ENCODE data around the gene EFNA3. TPM values are rescaled to one million over a fixed set of nuclear protein-coding genes. Genes with fewer than 3 reads are reported as not detected.

EFNA3 gene
- total RNA-seq, 1 experiment from 2014 or later, result 15.7 TPM

DNA sequence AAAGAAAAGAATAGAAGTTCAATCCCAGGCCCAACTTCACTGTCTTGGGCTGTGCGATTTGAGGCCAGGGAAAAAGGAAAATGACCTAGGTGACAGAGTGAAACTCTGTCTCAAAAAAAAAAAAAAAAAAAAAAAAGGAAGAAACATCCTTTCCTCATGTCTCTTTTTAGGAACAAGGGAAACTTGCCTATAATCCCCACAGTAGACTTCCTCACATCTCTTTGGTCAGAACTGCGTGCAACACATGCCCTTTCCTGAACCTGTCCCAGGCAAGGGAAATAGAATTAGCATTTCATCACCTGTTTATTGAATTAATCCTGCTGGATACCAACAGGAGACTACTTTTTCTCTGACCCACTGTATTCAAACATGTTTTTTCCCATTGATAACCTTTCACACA, 42.7 kb upstream of the EFNA3 start:
- H4K20me1 ChIP-seq (ENCODE audit: insufficient read depth, low read depth, low read length), result no peaks in the 10 kb centered on the region
- no peaks in the 10 kb centered on the region for H3K9me2 ChIP-seq (replicated peaks; ENCODE audit: insufficient read depth, low read length)
- no peak overlapping the region for H3K4me3 ChIP-seq (ENCODE audit: low read length)
- DNase-seq, result no peak
- no peak overlapping the region for H3K27ac ChIP-seq (ENCODE audit: low read length)
- H3K4me1 ChIP-seq (ENCODE audit: low read length), result no peaks in the 10 kb centered on the region
- H2AFZ ChIP-seq (ENCODE audit: low read length), result no peak overlapping the region
- no peak overlapping the region for H3K9ac ChIP-seq (ENCODE audit: low read length)
- no peaks in the 10 kb centered on the region for H3K79me2 ChIP-seq (ENCODE audit: low read length)
- H3K4me2 ChIP-seq (ENCODE audit: low read depth, low read length, poor library complexity, severe bottlenecking), result no peak overlapping the region
- no peaks in the 10 kb centered on the region for H3K36me3 ChIP-seq (ENCODE audit: insufficient read depth, low read length)
- no peaks in the 10 kb centered on the region for H3K27me3 ChIP-seq (ENCODE audit: low read length)
- H3K9me3 ChIP-seq (ENCODE audit: low read length), result no peaks in the 10 kb centered on the region

- Histone ChIP-seq H3K79me2 (ENCODE audit: low read length) (no peaks in the 10 kb centered on the region), H3K4me1 (ENCODE audit: low read length) (no peaks in the 10 kb centered on the region), H3K9me2 (replicated peaks; ENCODE audit: insufficient read depth, low read length) (no peaks in the 10 kb centered on the region), H2AFZ (ENCODE audit: low read length) (no peak overlapping the region), H3K4me3 (ENCODE audit: low read length) (no peak overlapping the region), H3K27ac (ENCODE audit: low read length) (no peak overlapping the region), H3K36me3 (ENCODE audit: insufficient read depth, low read length) (no peaks in the 10 kb centered on the region), H3K4me2 (ENCODE audit: low read depth, low read length, poor library complexity, severe bottlenecking) (no peak overlapping the region), H3K9ac (ENCODE audit: low read length) (no peak overlapping the region), H3K9me3 (ENCODE audit: low read length) (no peaks in the 10 kb centered on the region), H4K20me1 (ENCODE audit: insufficient read depth, low read depth, low read length) (no peaks in the 10 kb centered on the region), H3K27me3 (ENCODE audit: low read length) (no peaks in the 10 kb centered on the region)
- DNase-seq, result no peak
These were observed 41.6 kb upstream of the EFNA3 start for GRCh38 chr1:155037043-155037442.

DNA sequence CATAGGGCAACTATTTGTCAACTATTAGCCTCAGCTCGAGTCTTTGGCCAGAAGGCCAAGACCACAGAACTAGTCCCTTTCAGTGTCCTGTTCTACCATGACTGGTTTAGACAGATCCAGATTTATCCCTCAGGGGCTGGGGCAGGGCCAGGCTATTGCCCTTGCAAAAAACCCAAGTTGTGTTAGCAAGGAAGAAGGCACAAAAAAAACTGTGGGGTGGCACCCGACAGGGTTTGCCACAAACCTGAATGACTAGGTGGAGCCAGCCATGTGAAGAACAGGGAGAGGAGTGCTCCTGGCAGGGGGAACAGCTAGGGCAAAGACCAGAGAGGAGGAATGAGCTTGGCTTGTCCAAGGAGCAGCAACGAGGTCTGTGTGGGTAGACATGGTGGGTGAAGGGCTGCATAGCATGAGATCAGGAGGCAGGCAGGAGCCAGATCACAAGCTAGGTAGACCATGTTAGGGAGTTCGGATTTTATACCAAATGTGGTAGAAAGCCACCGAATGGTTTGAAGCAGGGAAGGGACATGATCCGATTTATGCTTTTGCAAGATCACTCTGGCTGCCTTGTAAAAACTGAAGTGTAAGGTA, 40.7 kb upstream of the EFNA3 start:
- no peak overlapping the region for H3K4me3 ChIP-seq (ENCODE audit: low read length)
- no peak overlapping the region for H3K4me2 ChIP-seq (ENCODE audit: low read depth, low read length, poor library complexity, severe bottlenecking)
- H3K27ac ChIP-seq (ENCODE audit: low read length), result no peak overlapping the region

GRCh38 chr1:155038602-155039307, 39.9 kb upstream of the EFNA3 start:
- no peaks in the 10 kb centered on the region for H4K20me1 ChIP-seq (ENCODE audit: insufficient read depth, low read depth, low read length)
- H3K9ac ChIP-seq (ENCODE audit: low read length), result no peak overlapping the region
- H3K9me3 ChIP-seq (ENCODE audit: low read length), result no peaks in the 10 kb centered on the region
- DNase-seq, result no peak
- H3K4me3 ChIP-seq (ENCODE audit: low read length), result no peak overlapping the region
- no peaks in the 10 kb centered on the region for H3K27me3 ChIP-seq (ENCODE audit: low read length)
- no peak overlapping the region for H3K27ac ChIP-seq (ENCODE audit: low read length)
- no peak overlapping the region for H3K4me2 ChIP-seq (ENCODE audit: low read depth, low read length, poor library complexity, severe bottlenecking)
- H3K9me2 ChIP-seq (replicated peaks; ENCODE audit: insufficient read depth, low read length), result no peaks in the 10 kb centered on the region
- no peaks in the 10 kb centered on the region for H3K4me1 ChIP-seq (ENCODE audit: low read length)
- H2AFZ ChIP-seq (ENCODE audit: low read length), result no peak overlapping the region
- H3K79me2 ChIP-seq (ENCODE audit: low read length), result no peaks in the 10 kb centered on the region
- H3K36me3 ChIP-seq (ENCODE audit: insufficient read depth, low read length), result no peaks in the 10 kb centered on the region

More for the DNA sequence above, 40.7 kb upstream of the EFNA3 start:
- Histone ChIP-seq H3K27me3 (ENCODE audit: low read length) (no peaks in the 10 kb centered on the region), H3K79me2 (ENCODE audit: low read length) (no peaks in the 10 kb centered on the region), H4K20me1 (ENCODE audit: insufficient read depth, low read depth, low read length) (no peaks in the 10 kb centered on the region), H2AFZ (ENCODE audit: low read length) (no peak overlapping the region), H3K4me1 (ENCODE audit: low read length) (no peaks in the 10 kb centered on the region), H3K9me2 (replicated peaks; ENCODE audit: insufficient read depth, low read length) (no peaks in the 10 kb centered on the region), H3K36me3 (ENCODE audit: insufficient read depth, low read length) (no peaks in the 10 kb centered on the region), H3K9ac (ENCODE audit: low read length) (no peak overlapping the region), H3K9me3 (ENCODE audit: low read length) (no peaks in the 10 kb centered on the region)
- no peak for DNase-seq

DNA sequence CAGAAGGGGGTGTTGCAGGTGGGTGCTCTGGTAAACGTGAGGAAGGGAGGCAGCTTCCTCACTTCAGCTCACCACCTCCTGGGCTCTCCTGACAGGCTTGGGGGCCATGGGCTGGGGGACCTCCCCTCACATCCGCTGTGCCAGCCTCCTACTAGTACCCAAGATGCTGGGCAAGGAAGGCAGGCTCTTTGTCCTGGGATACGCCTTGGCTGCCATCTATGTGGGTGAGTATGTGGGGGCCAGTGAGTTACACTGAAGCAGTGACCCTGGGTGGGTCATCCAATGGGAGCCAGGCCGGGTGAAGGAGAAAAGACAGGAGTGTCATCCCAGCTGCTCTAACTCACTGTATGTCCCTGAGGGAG, 39.3 kb upstream of the EFNA3 start:
- Histone ChIP-seq H3K79me2 (ENCODE audit: low read length) (no peaks in the 10 kb centered on the region), H3K36me3 (ENCODE audit: insufficient read depth, low read length) (no peaks in the 10 kb centered on the region), H2AFZ (ENCODE audit: low read length) (no peak overlapping the region), H3K9me3 (ENCODE audit: low read length) (no peaks in the 10 kb centered on the region), H3K27me3 (ENCODE audit: low read length) (no peaks in the 10 kb centered on the region), H3K27ac (ENCODE audit: low read length) (no peak overlapping the region), H3K9me2 (replicated peaks; ENCODE audit: insufficient read depth, low read length) (no peaks in the 10 kb centered on the region), H4K20me1 (ENCODE audit: insufficient read depth, low read depth, low read length) (no peaks in the 10 kb centered on the region), H3K4me2 (ENCODE audit: low read depth, low read length, poor library complexity, severe bottlenecking) (no peak overlapping the region), H3K4me3 (ENCODE audit: low read length) (no peak overlapping the region), H3K4me1 (ENCODE audit: low read length) (no peaks in the 10 kb centered on the region), H3K9ac (ENCODE audit: low read length) (no peak overlapping the region)
- DNase-seq, result no peak

DNA sequence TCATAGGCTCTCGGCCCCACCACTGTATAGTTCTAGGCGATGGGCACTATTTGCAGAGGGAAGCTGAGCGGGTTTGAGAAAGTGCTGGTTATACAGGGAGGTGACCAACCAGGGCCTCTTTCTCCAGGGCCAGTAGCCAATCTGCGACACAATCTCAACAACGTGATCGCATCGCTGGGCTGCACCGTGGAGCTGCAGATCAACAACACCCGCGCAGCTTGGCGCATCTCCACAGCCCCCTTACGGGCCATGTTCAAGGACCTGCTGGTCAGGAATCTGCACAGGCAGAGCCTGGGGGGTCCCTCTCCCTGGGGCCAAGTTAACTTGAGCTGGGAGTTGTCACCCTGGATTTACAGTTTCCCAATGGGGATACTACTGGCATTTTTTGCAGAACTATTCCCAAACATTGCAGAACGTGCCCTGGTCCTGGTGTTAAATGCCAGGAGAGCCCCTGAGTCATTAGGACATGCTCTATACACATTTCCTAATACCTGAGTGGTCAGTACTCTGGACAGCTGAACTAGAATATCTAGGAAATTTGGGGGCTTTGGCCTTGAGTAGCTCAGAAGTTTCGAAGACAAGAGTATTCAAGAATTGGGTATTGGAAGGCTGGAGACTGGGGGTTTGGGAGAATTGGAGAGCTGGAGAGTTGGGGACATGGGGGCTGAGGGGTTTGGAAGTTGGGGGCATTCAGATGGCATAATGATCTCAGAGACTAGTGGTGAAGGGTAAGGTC, 38.1 kb upstream of the EFNA3 start:
- H3K9me3 ChIP-seq (ENCODE audit: low read length), result no peaks in the 10 kb centered on the region
- H3K4me2 ChIP-seq (ENCODE audit: low read depth, low read length, poor library complexity, severe bottlenecking), result no peak overlapping the region
- no peak overlapping the region for H3K27ac ChIP-seq (ENCODE audit: low read length)
- H3K9me2 ChIP-seq (replicated peaks; ENCODE audit: insufficient read depth, low read length), result no peaks in the 10 kb centered on the region
- no peak overlapping the region for H3K9ac ChIP-seq (ENCODE audit: low read length)
- H4K20me1 ChIP-seq (ENCODE audit: insufficient read depth, low read depth, low read length), result no peaks in the 10 kb centered on the region
- no peaks in the 10 kb centered on the region for H3K27me3 ChIP-seq (ENCODE audit: low read length)
- H3K4me3 ChIP-seq (ENCODE audit: low read length), result no peak overlapping the region
- no peak overlapping the region for H2AFZ ChIP-seq (ENCODE audit: low read length)
- DNase-seq, result no peak
- no peaks in the 10 kb centered on the region for H3K36me3 ChIP-seq (ENCODE audit: insufficient read depth, low read length)
- no peaks in the 10 kb centered on the region for H3K4me1 ChIP-seq (ENCODE audit: low read length)
- H3K79me2 ChIP-seq (ENCODE audit: low read length), result no peaks in the 10 kb centered on the region

DNA sequence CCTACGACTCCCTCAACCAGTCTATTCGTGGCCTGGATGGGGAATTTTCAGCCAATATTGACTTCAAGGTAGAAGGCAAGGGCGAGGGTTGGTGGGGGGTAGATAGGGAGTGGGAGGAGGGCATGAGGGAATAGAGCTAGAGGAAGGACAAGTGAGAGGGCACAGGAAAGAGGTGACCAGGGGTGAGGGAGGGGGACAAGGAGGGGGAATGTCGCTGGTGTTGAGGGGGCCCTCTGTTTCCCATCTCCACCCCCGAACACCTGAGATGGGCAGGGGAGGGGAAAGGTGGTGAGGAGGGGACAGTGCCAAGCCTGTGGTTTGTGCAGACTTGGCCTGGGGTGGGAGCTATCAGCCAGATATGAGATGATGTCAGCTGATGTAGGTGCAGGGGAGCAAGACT, 35.8 kb upstream of the EFNA3 start:
- Histone ChIP-seq H3K4me1 (ENCODE audit: low read length) (no peaks in the 10 kb centered on the region), H3K4me2 (ENCODE audit: low read depth, low read length, poor library complexity, severe bottlenecking) (no peak overlapping the region), H4K20me1 (ENCODE audit: insufficient read depth, low read depth, low read length) (no peaks in the 10 kb centered on the region), H2AFZ (ENCODE audit: low read length) (no peak overlapping the region), H3K79me2 (ENCODE audit: low read length) (no peaks in the 10 kb centered on the region), H3K9me2 (replicated peaks; ENCODE audit: insufficient read depth, low read length) (no peaks in the 10 kb centered on the region), H3K36me3 (ENCODE audit: insufficient read depth, low read length) (no peaks in the 10 kb centered on the region), H3K27me3 (ENCODE audit: low read length) (no peaks in the 10 kb centered on the region), H3K27ac (ENCODE audit: low read length) (no peak overlapping the region), H3K9me3 (ENCODE audit: low read length) (no peaks in the 10 kb centered on the region), H3K4me3 (ENCODE audit: low read length) (no peak overlapping the region), H3K9ac (ENCODE audit: low read length) (no peak overlapping the region)
- no peak for DNase-seq

GRCh38 chr1:155043301-155043702, 35.3 kb upstream of the EFNA3 start:
- H3K36me3 ChIP-seq (ENCODE audit: insufficient read depth, low read length), result no peaks in the 10 kb centered on the region
- H3K4me3 ChIP-seq (ENCODE audit: low read length), result no peak overlapping the region
- H2AFZ ChIP-seq (ENCODE audit: low read length), result no peak overlapping the region
- DNase-seq, result no peak
- no peaks in the 10 kb centered on the region for H3K4me1 ChIP-seq (ENCODE audit: low read length)
- no peaks in the 10 kb centered on the region for H3K79me2 ChIP-seq (ENCODE audit: low read length)
- no peaks in the 10 kb centered on the region for H3K9me2 ChIP-seq (replicated peaks; ENCODE audit: insufficient read depth, low read length)
- no peaks in the 10 kb centered on the region for H3K9me3 ChIP-seq (ENCODE audit: low read length)
- no peak overlapping the region for H3K4me2 ChIP-seq (ENCODE audit: low read depth, low read length, poor library complexity, severe bottlenecking)
- no peak overlapping the region for H3K27ac ChIP-seq (ENCODE audit: low read length)
- H4K20me1 ChIP-seq (ENCODE audit: insufficient read depth, low read depth, low read length), result no peaks in the 10 kb centered on the region
- H3K27me3 ChIP-seq (ENCODE audit: low read length), result no peaks in the 10 kb centered on the region
- H3K9ac ChIP-seq (ENCODE audit: low read length), result no peak overlapping the region

All from Karpas-422 (cell line).